Neural crest cell (in vitro differentiated cells): ENCODE measurements around the gene ADAMTS20. TPM values are rescaled to one million over a fixed set of nuclear protein-coding genes. Genes with fewer than 3 reads are reported as not detected.
A peak's percentile ranks its signal among the peaks of the same experiment; 100 is the strongest.

ENCODE experiments used
- DNase-seq: peaks from one replicate; pipeline ENCODE4 v3.0.0; 2021; ENCODE audit warnings: low read depth, mixed read lengths, low spot score
- H3K27ac Mint-ChIP-seq: one replicate; pipeline ENCODE4 v1.8.0; 2021; ENCODE audit warnings: mild to moderate bottlenecking, mixed read lengths; ENCODE audit not compliant: unreplicated experiment
- H3K27me3 Mint-ChIP-seq: 2 replicates; pipeline ENCODE4 v1.8.0; 2021; ENCODE audit warnings: low read depth, mild to moderate bottlenecking, mixed read lengths
- H3K36me3 Mint-ChIP-seq: 2 replicates; pipeline ENCODE4 v1.8.0; 2021; ENCODE audit warnings: low read depth, mild to moderate bottlenecking, mixed read lengths
- H3K4me1 Mint-ChIP-seq: 2 replicates; pipeline ENCODE4 v1.8.0; 2021; ENCODE audit warnings: mixed read lengths
- H3K4me3 Mint-ChIP-seq: one replicate; pipeline ENCODE4 v1.8.0; 2021; ENCODE audit warnings: mild to moderate bottlenecking, mixed read lengths
- H3K9me3 Mint-ChIP-seq: 2 replicates; pipeline ENCODE4 v1.8.0; 2021; ENCODE audit warnings: mixed read lengths
- CTCF ChIP-seq: fragments of 200-600 bp; sonication (generic); conservative IDR thresholded peaks from 2 replicates; pipeline ENCODE4 v1.5.0; 2021; ENCODE audit warnings: antibody characterized with exemption, mild to moderate bottlenecking
- total RNA-seq: library from RNA; stranded (reverse); gene quantifications from 2 replicates; pipeline ENCODE4 v1.2.1, GENCODE V29; 2021

The ADAMTS20 gene
- total RNA-seq, 1 donor from 2014 or later, result 1.8 TPM

DNA sequence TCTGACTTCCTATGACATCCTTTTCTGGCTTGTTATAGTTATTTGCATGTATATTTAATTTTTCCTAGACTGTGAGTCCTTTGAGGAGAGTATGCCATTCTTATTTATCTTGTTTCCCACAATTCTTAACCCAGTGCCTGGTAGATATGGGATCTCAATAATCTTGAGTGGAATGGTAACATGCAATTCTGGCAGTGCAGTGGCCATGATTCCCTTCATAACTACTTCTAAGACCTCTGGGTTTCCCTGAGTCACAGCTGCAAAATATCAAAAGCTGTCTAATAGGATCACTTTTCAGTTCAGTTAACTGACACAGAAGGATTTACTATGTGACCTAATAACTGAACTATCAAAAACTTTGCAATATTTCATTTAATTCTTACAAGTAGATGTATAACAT is 135.0 kb downstream of the ADAMTS20 start:
- H3K4me1 Mint-ChIP-seq, result no peaks in the 10 kb centered on the region
- H3K36me3 Mint-ChIP-seq, result peaks cover 2% of the 10 kb centered on the region
- peaks cover 9% of the 10 kb centered on the region for H3K9me3 Mint-ChIP-seq
- no peak overlapping the region for H3K4me3 Mint-ChIP-seq
- DNase-seq, result no peak
- no peaks in the 10 kb centered on the region for H3K27me3 Mint-ChIP-seq
- H3K27ac Mint-ChIP-seq, result no peak overlapping the region
- no peak for TF ChIP-seq CTCF

GRCh38 chr12:43407816-43408645 is 144.0 kb downstream of the ADAMTS20 start:
- H3K27ac Mint-ChIP-seq, result peak overlapping the region; percentile 15
- no peaks in the 10 kb centered on the region for H3K27me3 Mint-ChIP-seq
- H3K4me3 Mint-ChIP-seq, result no peak overlapping the region
- TF ChIP-seq CTCF, result no peak
- no peaks in the 10 kb centered on the region for H3K9me3 Mint-ChIP-seq
- DNase-seq, result no peak
- H3K4me1 Mint-ChIP-seq, result peaks cover 26% of the 10 kb centered on the region
- H3K36me3 Mint-ChIP-seq, result no peaks in the 10 kb centered on the region

GRCh38 chr12:43406801-43407200 is 145.2 kb downstream of the ADAMTS20 start:
- TF ChIP-seq CTCF, result no peak
- Mint-ChIP-seq H3K27me3 (no peaks in the 10 kb centered on the region), H3K9me3 (no peaks in the 10 kb centered on the region), H3K4me1 (peaks cover 26% of the 10 kb centered on the region), H3K36me3 (no peaks in the 10 kb centered on the region), H3K27ac (no peak overlapping the region), H3K4me3 (no peak overlapping the region)
- DNase-seq, result no peak

DNA sequence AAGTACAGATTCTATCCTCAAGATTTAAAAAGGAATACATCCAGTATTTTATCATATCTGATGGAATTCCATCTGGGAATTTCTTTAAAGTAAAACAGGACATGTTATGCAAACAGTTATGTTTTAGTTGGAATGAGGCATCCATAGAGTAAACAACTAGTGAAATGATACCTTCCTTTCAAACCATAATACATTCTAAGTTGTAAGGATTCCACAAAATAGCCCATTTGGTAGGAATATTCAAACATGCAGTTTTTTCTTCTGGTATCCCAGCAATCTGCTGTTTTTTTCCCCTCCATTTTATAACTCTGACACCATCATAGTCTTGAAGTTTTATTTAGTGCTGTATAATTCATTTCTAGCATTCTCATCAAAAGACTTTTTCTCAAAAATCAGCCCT is 149.6 kb downstream of the ADAMTS20 start:
- no peaks in the 10 kb centered on the region for H3K36me3 Mint-ChIP-seq
- no peaks in the 10 kb centered on the region for H3K27me3 Mint-ChIP-seq
- DNase-seq, result no peak
- peak overlapping the region; percentile 50 for H3K27ac Mint-ChIP-seq
- H3K4me1 Mint-ChIP-seq, result peaks cover 6% of the 10 kb centered on the region
- H3K9me3 Mint-ChIP-seq, result no peaks in the 10 kb centered on the region
- H3K4me3 Mint-ChIP-seq, result no peak overlapping the region
- TF ChIP-seq CTCF, result no peak

DNA sequence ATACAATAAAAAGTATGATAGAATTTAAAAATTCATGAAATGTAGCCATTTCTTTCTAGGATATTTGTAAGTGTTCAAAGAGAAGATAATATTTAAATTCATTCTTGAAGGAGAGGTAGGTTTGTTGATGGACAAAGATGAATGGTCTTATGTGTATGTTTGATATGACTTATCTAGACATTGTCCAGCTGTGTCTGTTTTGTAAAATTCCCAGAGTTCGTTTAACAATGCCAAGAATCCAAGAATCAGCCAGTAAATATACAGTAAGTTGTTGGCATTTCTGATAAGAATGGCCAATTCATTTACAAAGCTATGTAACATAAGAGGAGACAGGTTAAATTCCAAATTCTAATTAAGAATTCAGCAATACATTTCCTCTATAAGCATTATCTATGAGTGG is 150.9 kb downstream of the ADAMTS20 start:
- Mint-ChIP-seq H3K27me3 (no peaks in the 10 kb centered on the region), H3K36me3 (no peaks in the 10 kb centered on the region)

More for the DNA sequence above, 150.9 kb downstream of the ADAMTS20 start:
- TF ChIP-seq CTCF, result no peak
- Mint-ChIP-seq H3K9me3 (no peaks in the 10 kb centered on the region), H3K27ac (no peak overlapping the region), H3K4me1 (peaks cover 4% of the 10 kb centered on the region), H3K4me3 (no peak overlapping the region)
- no peak for DNase-seq
